Measurements from ENCODE around the gene ESPN.
A peak's percentile ranks its signal among the peaks of the same experiment; 100 is the strongest.
"Not testable (repeated sequence)": the region's sequence is repeated elsewhere in the genome, so short reads cannot be mapped to it uniquely, and the experiment has no call there.

Gene ESPN

DNA sequence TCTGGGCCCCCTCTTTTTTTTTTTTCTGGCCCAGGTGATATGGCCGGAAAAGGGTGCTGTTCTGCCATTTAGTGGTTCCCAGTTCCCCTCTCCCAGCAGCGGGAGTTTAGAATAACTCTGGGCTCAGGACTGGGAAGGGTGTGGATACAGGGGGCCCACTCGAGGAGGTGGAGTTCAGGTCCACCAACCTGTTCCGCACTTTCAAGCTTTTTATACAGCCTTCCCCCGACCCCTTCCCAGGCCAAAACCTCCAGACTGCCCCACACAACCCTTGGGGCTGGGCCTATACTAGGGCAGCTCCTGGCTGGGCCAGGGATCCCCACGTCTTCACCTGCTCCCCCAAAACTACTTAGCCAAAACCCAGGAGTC, 66.5 kb downstream of the ESPN start:
- Histone ChIP-seq H3K4me1 (ENCODE audit: insufficient read depth, low read length) (peaks cover 21% of the 10 kb centered on the region), H3K27me3 (ENCODE audit: control insufficient read depth in 1 of 2, insufficient read depth in 2 of 2, low read length in 2 of 2) (peaks cover 4 to 28% of the 10 kb centered on the region in 2 donors), H3K4me3 (ENCODE audit: low read depth in 1 of 2, low read length in 2 of 2) (peak overlapping the region; percentile 21 to 65), H3K27ac (ENCODE audit: low read depth, low read length) (no peak overlapping the region), H3K9ac (ENCODE audit: low read length) (no peak overlapping the region), H3K36me3 (ENCODE audit: insufficient read depth, low read length) (no peaks in the 10 kb centered on the region), H3K9me3 (ENCODE audit: low read length) (no peaks in the 10 kb centered on the region)

DNA sequence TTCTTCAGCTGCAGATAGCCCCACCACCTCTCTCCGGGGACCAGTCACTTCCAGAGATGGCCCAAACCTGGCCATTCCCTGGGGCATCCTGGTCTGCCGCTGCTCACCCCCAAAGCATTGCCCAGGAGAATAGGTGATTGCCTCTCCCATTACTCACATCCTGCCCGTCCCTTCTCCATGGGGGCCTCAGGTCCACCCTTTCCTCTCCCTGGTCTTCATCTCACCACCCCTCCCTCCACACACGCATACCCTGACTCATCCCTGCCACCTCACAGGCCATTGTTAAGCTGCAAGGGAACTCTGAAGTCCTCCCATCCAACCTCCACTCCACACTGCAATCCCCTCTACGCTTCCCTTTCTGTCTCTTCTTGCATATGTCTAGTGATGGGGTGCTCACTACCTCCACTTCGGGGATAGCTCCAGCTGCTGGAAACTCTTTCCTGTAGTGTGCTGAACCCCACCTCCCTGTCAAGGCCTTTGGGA, 66.9 kb downstream of the ESPN start, which contains the start of gene PLEKHG5:
TSS of gene PLEKHG5 (minus strand) at position 188 of the 483 bp plus-strand sequence. CDS start 14,096 bp downstream, outside the sequence.
- H3K9me3 ChIP-seq (ENCODE audit: low read length): no peaks in the 10 kb centered on the region
- H3K27me3 ChIP-seq (ENCODE audit: control insufficient read depth in 1 of 2, insufficient read depth in 2 of 2, low read length in 2 of 2): peaks cover 0 to 24% of the 10 kb centered on the region in 2 donors
- H3K9ac ChIP-seq (ENCODE audit: low read length): no peak within 1 kb of the TSS
- peak within 1 kb of the TSS; percentile 65 to 68 for H3K4me3 ChIP-seq (ENCODE audit: low read depth in 1 of 2, low read length in 2 of 2)
- no peak within 1 kb of the TSS for H3K27ac ChIP-seq (ENCODE audit: low read depth, low read length)
- H3K4me1 ChIP-seq (ENCODE audit: insufficient read depth, low read length): peaks cover 18% of the 10 kb centered on the region
- no peaks in the 10 kb centered on the region for H3K36me3 ChIP-seq (ENCODE audit: insufficient read depth, low read length)

DNA sequence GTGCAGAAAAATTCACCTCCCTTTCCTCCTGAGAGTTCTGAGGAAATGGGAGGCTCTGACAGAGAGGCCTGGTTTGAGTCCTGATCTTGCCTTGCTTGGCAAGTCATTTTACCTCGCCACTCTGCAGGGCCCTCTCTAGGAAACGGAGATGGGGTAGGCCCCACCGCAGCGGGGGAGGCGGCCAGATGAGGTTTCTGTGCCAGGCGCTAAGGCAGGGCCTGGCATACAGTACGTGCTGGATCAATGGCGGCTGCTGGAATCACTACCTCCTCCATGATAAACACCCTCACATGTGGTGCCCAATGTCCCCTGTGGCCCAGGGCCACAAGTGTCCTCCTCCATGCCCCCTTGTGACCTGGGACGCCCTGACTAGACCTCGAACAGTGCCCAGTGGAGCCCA, 67.4 kb downstream of the ESPN start:
- no peaks in the 10 kb centered on the region for H3K9me3 ChIP-seq (ENCODE audit: low read length)
- H3K4me1 ChIP-seq (ENCODE audit: insufficient read depth, low read length): peaks cover 19% of the 10 kb centered on the region
- no peak overlapping the region for H3K27ac ChIP-seq (ENCODE audit: low read depth, low read length)
- peaks cover 0 to 20% of the 10 kb centered on the region in 2 donors for H3K27me3 ChIP-seq (ENCODE audit: control insufficient read depth in 1 of 2, insufficient read depth in 2 of 2, low read length in 2 of 2)
- no peak overlapping the region for H3K4me3 ChIP-seq (ENCODE audit: low read depth in 1 of 2, low read length in 2 of 2)
- no peaks in the 10 kb centered on the region for H3K36me3 ChIP-seq (ENCODE audit: insufficient read depth, low read length)
- no peak overlapping the region for H3K9ac ChIP-seq (ENCODE audit: low read length)

DNA sequence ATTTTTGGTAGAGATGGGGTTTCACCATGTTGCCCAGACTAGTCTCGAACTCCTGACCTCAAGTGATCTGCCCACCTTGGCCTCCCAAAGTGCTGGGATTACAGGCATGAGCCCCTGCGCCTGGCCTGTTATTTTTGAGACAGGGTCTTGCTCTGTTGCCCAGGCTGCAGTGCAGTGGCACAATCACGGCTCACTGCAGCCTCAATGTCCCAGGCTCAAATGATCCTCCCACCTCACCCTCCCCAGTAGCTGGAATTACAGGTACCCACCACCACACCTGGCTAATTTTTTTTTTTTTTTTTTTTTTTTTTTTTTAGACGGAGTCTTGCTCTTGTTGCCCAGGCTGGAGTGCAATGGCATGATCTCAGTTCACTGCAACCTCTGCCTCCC, 69.3 kb downstream of the ESPN start:
- not testable (repeated sequence) for H3K9me3 ChIP-seq (ENCODE audit: low read length); H3K4me3 ChIP-seq (ENCODE audit: low read depth in 1 of 2, low read length in 2 of 2); H3K27ac ChIP-seq (ENCODE audit: low read depth, low read length); H3K36me3 ChIP-seq (ENCODE audit: insufficient read depth, low read length); H3K9ac ChIP-seq (ENCODE audit: low read length)
- peaks cover 19% of the 10 kb centered on the region for H3K4me1 ChIP-seq (ENCODE audit: insufficient read depth, low read length)
- peaks cover 0 to 15% of the 10 kb centered on the region in 2 donors for H3K27me3 ChIP-seq (ENCODE audit: control insufficient read depth in 1 of 2, insufficient read depth in 2 of 2, low read length in 2 of 2)

DNA sequence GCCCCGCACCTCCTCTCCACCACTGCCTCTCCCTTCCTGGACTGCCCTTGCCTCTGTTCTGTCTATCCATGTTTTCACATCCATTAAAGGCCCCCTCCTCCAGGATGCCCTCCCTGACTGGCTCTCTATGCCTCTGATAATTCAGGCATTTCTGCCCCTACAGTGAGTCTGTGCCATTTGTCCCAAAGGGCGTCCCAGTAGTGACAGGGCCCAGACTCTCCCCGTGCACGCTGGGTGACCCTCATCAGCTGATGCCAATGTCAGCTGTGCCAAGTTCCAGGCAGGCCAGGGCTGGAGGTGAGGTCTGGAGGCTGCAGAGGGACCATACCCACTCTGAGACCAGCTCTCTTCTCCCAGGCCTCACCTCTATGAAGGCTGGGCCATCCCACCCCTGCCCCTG, 70.1 kb downstream of the ESPN start:
- Histone ChIP-seq H3K27ac (ENCODE audit: low read depth, low read length) (no peak overlapping the region), H3K9ac (ENCODE audit: low read length) (no peak overlapping the region), H3K36me3 (ENCODE audit: insufficient read depth, low read length) (no peaks in the 10 kb centered on the region), H3K4me1 (ENCODE audit: insufficient read depth, low read length) (peaks cover 19% of the 10 kb centered on the region), H3K27me3 (ENCODE audit: control insufficient read depth in 1 of 2, insufficient read depth in 2 of 2, low read length in 2 of 2) (peaks cover 0 to 7% of the 10 kb centered on the region in 2 donors), H3K4me3 (ENCODE audit: low read depth in 1 of 2, low read length in 2 of 2) (no peak overlapping the region), H3K9me3 (ENCODE audit: low read length) (no peaks in the 10 kb centered on the region)

DNA sequence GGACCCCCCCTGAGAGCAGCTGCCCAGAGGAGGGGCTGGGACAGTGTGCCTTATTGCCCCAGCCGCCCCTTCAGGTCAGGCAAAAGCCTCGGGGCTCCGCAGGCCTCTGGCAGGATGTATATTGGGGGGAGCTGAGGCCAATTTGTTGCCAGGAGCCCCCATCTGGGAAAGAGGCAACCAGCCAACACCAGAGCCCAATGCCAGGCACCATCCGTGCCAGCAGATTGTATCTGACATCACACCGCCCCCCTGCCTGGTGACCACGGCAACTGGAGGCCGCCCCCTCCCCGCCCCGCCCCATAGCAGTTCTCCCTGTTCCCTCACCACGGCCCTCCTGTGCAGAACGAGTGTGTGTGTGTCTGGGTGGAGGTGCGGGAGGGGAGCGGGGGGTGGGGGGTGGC, 70.5 kb downstream of the ESPN start:
- peaks cover 16% of the 10 kb centered on the region for H3K4me1 ChIP-seq (ENCODE audit: insufficient read depth, low read length)
- no peaks in the 10 kb centered on the region for H3K36me3 ChIP-seq (ENCODE audit: insufficient read depth, low read length)
- peaks cover 0 to 3% of the 10 kb centered on the region in 2 donors for H3K27me3 ChIP-seq (ENCODE audit: control insufficient read depth in 1 of 2, insufficient read depth in 2 of 2, low read length in 2 of 2)
- H3K27ac ChIP-seq (ENCODE audit: low read depth, low read length): no peak overlapping the region
- H3K9me3 ChIP-seq (ENCODE audit: low read length): no peaks in the 10 kb centered on the region
- no peak overlapping the region for H3K4me3 ChIP-seq (ENCODE audit: low read depth in 1 of 2, low read length in 2 of 2)
- no peak overlapping the region for H3K9ac ChIP-seq (ENCODE audit: low read length)

DNA sequence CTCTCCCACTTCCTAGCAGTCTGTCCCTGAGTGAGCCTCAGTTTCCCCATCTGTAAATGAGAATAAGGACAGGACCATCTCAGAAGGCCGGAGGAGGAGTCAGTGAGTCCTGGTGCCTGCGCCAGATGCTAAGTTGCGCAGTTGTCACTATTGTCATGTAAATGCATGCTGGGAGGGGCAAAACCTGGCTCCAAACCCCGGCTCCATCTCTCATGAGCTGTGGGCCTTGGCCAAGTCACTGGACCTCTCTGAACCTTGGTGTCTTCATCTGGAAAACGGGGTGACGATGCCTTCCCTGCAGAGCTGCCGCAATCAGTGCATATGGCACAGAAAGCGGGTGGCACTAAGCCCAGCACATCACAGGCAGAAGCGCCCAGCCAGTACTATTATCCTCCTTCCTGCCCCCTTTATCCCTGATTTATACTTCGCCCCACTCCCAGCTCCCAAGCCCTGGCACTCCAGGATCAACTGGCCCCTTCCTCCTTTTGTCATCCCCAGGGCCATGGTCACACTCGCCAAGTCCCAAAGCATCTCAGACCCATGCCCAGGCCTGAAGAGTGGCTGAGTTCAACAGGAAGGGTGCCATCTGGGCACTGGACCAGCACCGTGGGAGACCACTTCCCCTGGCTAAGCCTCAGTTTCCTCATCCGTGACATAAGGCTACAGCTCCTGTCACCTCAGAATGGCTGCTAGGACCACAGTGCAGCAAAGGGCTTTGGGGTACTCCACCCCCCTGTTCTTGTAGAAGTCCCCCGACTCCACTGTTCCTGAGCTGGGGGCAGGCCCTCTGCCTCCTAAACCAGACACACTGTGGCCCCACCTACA, 71.2 kb downstream of the ESPN start:
- no peak overlapping the region for H3K4me3 ChIP-seq (ENCODE audit: low read depth in 1 of 2, low read length in 2 of 2)

DNA sequence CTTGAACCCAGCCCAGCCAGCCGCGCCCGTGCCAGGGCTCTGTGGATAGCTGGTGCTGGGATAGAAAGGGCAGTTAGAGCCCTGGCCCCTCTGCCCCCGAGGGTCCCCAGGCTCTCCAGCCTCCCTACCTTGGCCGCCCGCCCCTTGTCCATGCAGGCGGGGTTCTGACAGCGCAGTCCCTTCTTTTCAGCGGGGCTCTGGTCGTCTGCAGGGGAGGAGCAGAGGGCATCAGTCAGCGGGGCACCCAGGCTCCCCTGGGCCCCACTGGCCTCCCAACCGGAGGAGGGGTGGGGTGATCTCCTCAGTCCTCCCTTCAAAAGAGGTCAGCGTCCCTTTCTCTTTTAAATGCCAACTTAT, 71.8 kb downstream of the ESPN start:
- Histone ChIP-seq H3K9ac (ENCODE audit: low read length) (no peak overlapping the region), H3K27me3 (ENCODE audit: control insufficient read depth in 1 of 2, insufficient read depth in 2 of 2, low read length in 2 of 2) (no peaks in the 10 kb centered on the region)

More for the DNA sequence above, 71.2 kb downstream of the ESPN start:
- Histone ChIP-seq H3K27me3 (ENCODE audit: control insufficient read depth in 1 of 2, insufficient read depth in 2 of 2, low read length in 2 of 2) (no peaks in the 10 kb centered on the region), H3K4me1 (ENCODE audit: insufficient read depth, low read length) (peaks cover 12% of the 10 kb centered on the region), H3K9me3 (ENCODE audit: low read length) (no peaks in the 10 kb centered on the region), H3K27ac (ENCODE audit: low read depth, low read length) (no peak overlapping the region), H3K9ac (ENCODE audit: low read length) (no peak overlapping the region), H3K36me3 (ENCODE audit: insufficient read depth, low read length) (no peaks in the 10 kb centered on the region)

DNA sequence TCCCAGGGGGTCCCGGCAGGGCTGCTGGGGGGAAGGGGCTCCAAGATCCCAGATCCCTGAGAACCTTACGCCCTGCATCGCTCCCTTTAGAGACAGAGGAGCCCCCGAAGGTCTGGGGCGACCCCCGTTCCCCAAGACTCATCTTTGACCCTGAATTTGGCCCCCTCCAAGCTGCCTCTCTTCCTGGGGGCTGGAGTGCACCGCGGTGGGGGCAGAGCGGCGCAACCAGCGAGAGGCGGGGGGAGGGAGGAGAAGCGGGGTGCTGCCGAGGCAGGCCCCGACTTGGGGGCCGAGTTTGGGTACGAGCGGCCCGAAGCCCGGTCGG, 72.3 kb downstream of the ESPN start:
- Histone ChIP-seq H3K4me3 (ENCODE audit: low read depth in 1 of 2, low read length in 2 of 2) (peak overlapping the region; percentile 41 to 47), H3K36me3 (ENCODE audit: insufficient read depth, low read length) (no peaks in the 10 kb centered on the region), H3K9me3 (ENCODE audit: low read length) (no peaks in the 10 kb centered on the region), H3K27ac (ENCODE audit: low read depth, low read length) (no peak overlapping the region), H3K9ac (ENCODE audit: low read length) (no peak overlapping the region), H3K4me1 (ENCODE audit: insufficient read depth, low read length) (peaks cover 5% of the 10 kb centered on the region), H3K27me3 (ENCODE audit: control insufficient read depth in 1 of 2, insufficient read depth in 2 of 2, low read length in 2 of 2) (no peaks in the 10 kb centered on the region)

More for the DNA sequence above, 71.8 kb downstream of the ESPN start:
- H3K36me3 ChIP-seq (ENCODE audit: insufficient read depth, low read length): no peaks in the 10 kb centered on the region
- no peaks in the 10 kb centered on the region for H3K9me3 ChIP-seq (ENCODE audit: low read length)
- peak overlapping the region; percentile 41 to 47 for H3K4me3 ChIP-seq (ENCODE audit: low read depth in 1 of 2, low read length in 2 of 2)
- H3K4me1 ChIP-seq (ENCODE audit: insufficient read depth, low read length): peaks cover 6% of the 10 kb centered on the region
- no peak overlapping the region for H3K27ac ChIP-seq (ENCODE audit: low read depth, low read length)

DNA sequence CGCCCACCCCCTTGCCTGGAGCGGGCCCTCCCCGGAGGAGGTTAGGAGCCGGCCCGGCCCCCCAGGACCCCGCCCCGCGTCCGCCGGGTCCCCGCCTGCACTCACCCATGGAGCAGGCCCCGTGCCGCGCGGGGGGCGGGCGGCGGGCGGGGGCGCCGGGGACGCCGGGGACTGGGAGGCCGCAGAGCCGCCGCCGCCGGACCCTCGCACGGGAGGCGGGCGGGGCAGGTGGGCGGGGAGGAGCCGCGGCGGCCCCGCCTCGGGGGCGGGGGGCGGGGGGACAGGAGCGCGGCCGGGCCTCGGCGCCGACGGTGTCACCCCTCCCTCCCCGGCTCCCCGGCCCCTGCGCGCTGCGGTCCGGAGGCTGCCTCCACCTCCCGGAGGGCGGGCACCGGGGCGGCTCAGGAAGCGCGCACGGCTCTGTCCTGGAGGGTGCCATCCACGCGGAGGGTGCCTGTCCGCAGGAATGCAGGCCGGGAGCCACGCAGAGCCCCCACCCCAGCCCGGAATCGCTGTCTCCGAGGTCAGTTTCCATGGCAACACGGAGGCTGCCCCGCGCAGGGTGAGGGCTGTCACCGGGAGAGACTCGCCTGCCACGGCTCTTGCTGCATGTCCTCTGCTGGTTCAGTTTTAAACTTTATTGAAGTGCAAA, 72.8 kb downstream of the ESPN start:
- Histone ChIP-seq H3K27ac (ENCODE audit: low read depth, low read length) (no peak overlapping the region), H3K9ac (ENCODE audit: low read length) (no peak overlapping the region), H3K4me1 (ENCODE audit: insufficient read depth, low read length) (peaks cover 5% of the 10 kb centered on the region)

DNA sequence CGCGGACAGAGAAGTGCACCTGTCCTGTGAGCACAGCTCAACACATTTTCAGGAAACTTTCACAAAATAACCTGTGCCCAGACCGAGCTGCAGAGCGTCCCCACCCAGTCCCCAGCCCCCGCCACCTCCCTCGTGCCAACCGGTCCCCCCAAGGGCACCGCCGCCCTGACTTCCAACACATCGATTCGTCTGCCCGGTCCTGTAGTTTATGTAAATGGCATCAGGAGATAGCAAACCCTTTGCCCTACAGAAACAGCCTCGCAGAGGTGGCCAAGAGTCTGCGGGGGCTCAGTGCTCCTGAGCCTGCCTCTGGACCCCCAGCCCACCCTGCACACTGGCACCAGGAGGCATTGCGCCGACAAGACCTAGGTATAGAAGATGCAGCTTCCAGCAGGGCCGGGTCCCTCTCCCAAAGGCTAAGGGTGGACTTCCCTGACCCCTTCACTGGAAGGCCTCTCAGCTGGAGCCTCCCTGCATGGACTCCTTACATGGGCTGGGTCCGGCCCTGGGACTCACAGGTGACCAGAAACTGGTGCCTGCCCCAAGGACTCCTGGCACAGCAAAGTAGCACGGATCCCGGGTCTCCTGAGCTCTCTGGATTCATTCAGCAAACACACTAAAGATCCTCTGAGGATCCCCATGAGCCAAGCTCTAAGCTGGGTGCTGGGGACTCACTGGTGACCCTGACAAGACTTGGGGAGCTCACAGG, 73.4 kb downstream of the ESPN start:
- no peaks in the 10 kb centered on the region for H3K9me3 ChIP-seq (ENCODE audit: low read length)
- H3K9ac ChIP-seq (ENCODE audit: low read length): no peak overlapping the region
- H3K4me3 ChIP-seq (ENCODE audit: low read depth in 1 of 2, low read length in 2 of 2): peak overlapping the region in 1 of 2 donors; percentile 43
- H3K36me3 ChIP-seq (ENCODE audit: insufficient read depth, low read length): no peaks in the 10 kb centered on the region
- no peaks in the 10 kb centered on the region for H3K27me3 ChIP-seq (ENCODE audit: control insufficient read depth in 1 of 2, insufficient read depth in 2 of 2, low read length in 2 of 2)
- H3K27ac ChIP-seq (ENCODE audit: low read depth, low read length): no peak overlapping the region
- H3K4me1 ChIP-seq (ENCODE audit: insufficient read depth, low read length): peaks cover 5% of the 10 kb centered on the region

More for the DNA sequence above, 72.8 kb downstream of the ESPN start:
- H3K36me3 ChIP-seq (ENCODE audit: insufficient read depth, low read length): no peaks in the 10 kb centered on the region
- H3K27me3 ChIP-seq (ENCODE audit: control insufficient read depth in 1 of 2, insufficient read depth in 2 of 2, low read length in 2 of 2): no peaks in the 10 kb centered on the region
- H3K4me3 ChIP-seq (ENCODE audit: low read depth in 1 of 2, low read length in 2 of 2): peak overlapping the region; percentile 43 to 47
- H3K9me3 ChIP-seq (ENCODE audit: low read length): no peaks in the 10 kb centered on the region
